Measurements from ENCODE around the gene XXYLT1.
"Not testable (repeated sequence)": the region's sequence is repeated elsewhere in the genome, so short reads cannot be mapped to it uniquely, and the experiment has no call there.

The XXYLT1 gene

GRCh38 chr3:195270817-195271409 is at the start of gene XXYLT1:
TSS of gene XXYLT1 (minus strand) at chr3:195271159. CDS start at chr3:195271058, 101 bp downstream.
- peak; percentile 74 to 88 (median 82) for DNase-seq (ENCODE audit: low read depth in 4 of 4, low spot score in 1 of 4)

GRCh38 chr3:195319060-195319459 is 48.1 kb upstream of the XXYLT1 start:
- no peak for DNase-seq (ENCODE audit: low read depth in 4 of 4, low spot score in 1 of 4)

- no peak for DNase-seq (ENCODE audit: low read depth in 4 of 4, low spot score in 1 of 4)
These were observed 41.8 kb upstream of the XXYLT1 start for GRCh38 chr3:195312714-195313113.

GRCh38 chr3:195307711-195308110 is 36.8 kb upstream of the XXYLT1 start:
- no peak for DNase-seq (ENCODE audit: low read depth in 4 of 4, low spot score in 1 of 4)

GRCh38 chr3:195306369-195306768 is 35.4 kb upstream of the XXYLT1 start:
- no peak for DNase-seq (ENCODE audit: low read depth in 4 of 4, low spot score in 1 of 4)

- DNase-seq (ENCODE audit: low read depth in 4 of 4, low spot score in 1 of 4), result no peak
These were observed 31.5 kb upstream of the XXYLT1 start for GRCh38 chr3:195302431-195302830.

GRCh38 chr3:195297446-195297845 is 26.5 kb upstream of the XXYLT1 start:
- no peak for DNase-seq (ENCODE audit: low read depth in 4 of 4, low spot score in 1 of 4)

- no peak for DNase-seq (ENCODE audit: low read depth in 4 of 4, low spot score in 1 of 4)
These were observed 25.7 kb upstream of the XXYLT1 start for GRCh38 chr3:195296662-195297061.

- DNase-seq (ENCODE audit: low read depth in 4 of 4, low spot score in 1 of 4), result no peak
These were observed 20.2 kb upstream of the XXYLT1 start for GRCh38 chr3:195291121-195291520.

- not testable (repeated sequence) for DNase-seq (ENCODE audit: low read depth in 4 of 4, low spot score in 1 of 4)
These were observed 19.7 kb upstream of the XXYLT1 start for GRCh38 chr3:195290643-195291042.

GRCh38 chr3:195286115-195286872 is 15.3 kb upstream of the XXYLT1 start:
- no peak for DNase-seq (ENCODE audit: low read depth in 4 of 4, low spot score in 1 of 4)

GRCh38 chr3:195285372-195285771 is 14.4 kb upstream of the XXYLT1 start:
- DNase-seq (ENCODE audit: low read depth in 4 of 4, low spot score in 1 of 4), result no peak

GRCh38 chr3:195284842-195285241 is 13.9 kb upstream of the XXYLT1 start:
- no peak for DNase-seq (ENCODE audit: low read depth in 4 of 4, low spot score in 1 of 4)

GRCh38 chr3:195282961-195283360 is 12.0 kb upstream of the XXYLT1 start:
- DNase-seq (ENCODE audit: low read depth in 4 of 4, low spot score in 1 of 4), result no peak

- DNase-seq (ENCODE audit: low read depth in 4 of 4, low spot score in 1 of 4), result no peak
These were observed 3.5 kb upstream of the XXYLT1 start for GRCh38 chr3:195274259-195274966.

- peak; percentile 69 to 85 (median 84) for DNase-seq (ENCODE audit: low read depth in 4 of 4, low spot score in 1 of 4)
These were observed 668 bp upstream of the XXYLT1 start for GRCh38 chr3:195271410-195272243.

- no peak for DNase-seq (ENCODE audit: low read depth in 4 of 4, low spot score in 1 of 4)
These were observed 711 bp downstream of the XXYLT1 start for GRCh38 chr3:195270079-195270816.

GRCh38 chr3:195269375-195270078 is 1.4 kb downstream of the XXYLT1 start:
- no peak for DNase-seq (ENCODE audit: low read depth in 4 of 4, low spot score in 1 of 4)

- no peak for DNase-seq (ENCODE audit: low read depth in 4 of 4, low spot score in 1 of 4)
These were observed 2.2 kb downstream of the XXYLT1 start for GRCh38 chr3:195268576-195269309.

Data from stimulated activated CD4-positive, alpha-beta T cell treated with anti-CD3 and anti-CD28 coated beads, Interleukin-1b, Interleukin-23, amount 100 ng/mL, for 24 hours (primary cell).